ENCODE measurements around the gene LAMA4.
"Not testable (repeated sequence)": the region's sequence is repeated elsewhere in the genome, so short reads cannot be mapped to it uniquely, and the experiment has no call there.

LAMA4 gene

GRCh38 chr6:112206110-112206458 lies 48.3 kb downstream of the LAMA4 start:
- no peak for FAIRE-seq

GRCh38 chr6:112205427-112206109 lies 48.8 kb downstream of the LAMA4 start:
- no peak for FAIRE-seq

- no peak for FAIRE-seq
Measured at GRCh38 chr6:112204350-112204706, 50.0 kb downstream of the LAMA4 start.

GRCh38 chr6:112203577-112204349 lies 50.6 kb downstream of the LAMA4 start:
- FAIRE-seq: no peak

- FAIRE-seq: no peak
Measured at GRCh38 chr6:112202639-112203341, 51.6 kb downstream of the LAMA4 start.

- FAIRE-seq: not testable (repeated sequence)
Measured at GRCh38 chr6:112200185-112200914, 54.0 kb downstream of the LAMA4 start.

GRCh38 chr6:112199001-112199403 lies 55.4 kb downstream of the LAMA4 start:
- FAIRE-seq: no peak

- no peak for FAIRE-seq
Measured at GRCh38 chr6:112198582-112198981, 55.8 kb downstream of the LAMA4 start.

GRCh38 chr6:112197636-112198035 lies 56.7 kb downstream of the LAMA4 start:
- FAIRE-seq: no peak

- FAIRE-seq: no peak
Measured at GRCh38 chr6:112196306-112196705, 58.1 kb downstream of the LAMA4 start.

GRCh38 chr6:112195166-112195565 lies 59.2 kb downstream of the LAMA4 start:
- FAIRE-seq: no peak

GRCh38 chr6:112194511-112194910 lies 59.9 kb downstream of the LAMA4 start:
- FAIRE-seq: no peak

GRCh38 chr6:112193535-112194051 lies 60.8 kb downstream of the LAMA4 start:
- FAIRE-seq: no peak

GRCh38 chr6:112193117-112193516 lies 61.2 kb downstream of the LAMA4 start:
- FAIRE-seq: no peak

- FAIRE-seq: no peak
Measured at GRCh38 chr6:112191509-112192020, 62.8 kb downstream of the LAMA4 start.

- FAIRE-seq: no peak
Measured at GRCh38 chr6:112190164-112190563, 64.2 kb downstream of the LAMA4 start.

GRCh38 chr6:112189494-112189893 lies 64.9 kb downstream of the LAMA4 start:
- no peak for FAIRE-seq

GRCh38 chr6:112188906-112189305 lies 65.5 kb downstream of the LAMA4 start:
- no peak for FAIRE-seq

- no peak for FAIRE-seq
Measured at GRCh38 chr6:112187736-112188135, 66.6 kb downstream of the LAMA4 start.

- FAIRE-seq: no peak
Measured at GRCh38 chr6:112184951-112185350, 69.4 kb downstream of the LAMA4 start.

GRCh38 chr6:112183271-112183671 lies 71.1 kb downstream of the LAMA4 start:
- FAIRE-seq: no peak

- no peak for FAIRE-seq
Measured at GRCh38 chr6:112181130-112181529, 73.2 kb downstream of the LAMA4 start.

Measured in A204.1 (cell line).